ENCODE measurements around the gene CLASP1.
"Not testable (repeated sequence)": the region's sequence is repeated elsewhere in the genome, so short reads cannot be mapped to it uniquely, and the experiment has no call there.

CLASP1 gene

DNA sequence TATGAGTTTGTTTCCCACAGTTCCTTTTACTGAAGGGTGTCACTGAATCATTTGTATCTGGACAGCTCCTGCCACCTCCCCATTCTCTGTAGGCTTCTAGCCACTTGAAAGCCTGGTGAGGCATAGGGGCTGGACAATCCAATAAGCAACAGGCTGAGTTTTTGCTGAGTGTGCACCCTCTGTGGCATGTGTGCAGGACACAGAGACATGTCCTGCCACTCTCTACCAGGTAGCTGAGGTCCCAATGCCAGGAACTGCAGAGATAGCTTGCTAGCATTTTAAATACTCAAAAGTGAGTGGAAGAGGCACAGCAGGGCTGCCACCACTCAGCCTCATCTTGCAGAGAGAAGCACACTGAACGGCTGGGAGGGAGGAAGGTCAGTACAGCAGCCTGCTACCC is 287.0 kb downstream of the CLASP1 start:
- in situ Hi-C loops (cut with HindIII; ENCODE audit: low sequenced_read_pairs) = no loop called here

DNA sequence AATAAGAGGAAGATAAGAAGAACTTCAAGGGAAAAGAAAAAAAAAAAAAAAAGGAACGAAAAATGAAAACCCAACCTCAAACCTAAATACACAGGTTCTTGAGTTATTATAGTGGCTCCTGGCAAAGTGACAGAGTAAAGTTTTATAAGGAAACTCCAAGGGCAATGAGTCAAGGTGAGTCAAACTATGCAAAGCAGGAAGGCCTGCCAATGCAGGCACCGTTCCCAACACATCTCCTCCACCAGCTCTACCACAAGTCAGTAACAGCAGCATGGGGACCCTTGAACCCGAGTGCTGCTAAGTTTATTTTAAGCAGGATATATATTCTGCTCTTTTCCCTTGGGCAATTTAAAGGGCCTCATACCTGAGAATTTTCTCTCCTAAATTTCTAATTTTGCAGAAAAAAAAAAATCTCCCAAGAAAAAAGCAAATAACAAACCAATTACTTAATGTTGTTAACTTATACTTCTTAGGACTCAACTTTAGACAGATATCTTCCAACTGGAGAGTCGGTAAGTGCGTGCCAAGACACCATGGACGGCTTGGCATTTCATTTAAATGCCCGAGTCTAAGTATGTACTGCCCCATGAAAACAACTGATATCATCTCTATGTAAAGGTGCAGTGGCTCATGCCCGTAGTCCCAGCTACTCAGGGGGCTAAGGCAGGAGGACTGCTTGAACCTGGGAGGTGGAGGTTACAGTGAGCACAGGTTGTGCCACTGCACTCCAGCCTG is 288.5 kb downstream of the CLASP1 start:
- in situ Hi-C loops (cut with HindIII; ENCODE audit: low sequenced_read_pairs) = no loop called here

DNA sequence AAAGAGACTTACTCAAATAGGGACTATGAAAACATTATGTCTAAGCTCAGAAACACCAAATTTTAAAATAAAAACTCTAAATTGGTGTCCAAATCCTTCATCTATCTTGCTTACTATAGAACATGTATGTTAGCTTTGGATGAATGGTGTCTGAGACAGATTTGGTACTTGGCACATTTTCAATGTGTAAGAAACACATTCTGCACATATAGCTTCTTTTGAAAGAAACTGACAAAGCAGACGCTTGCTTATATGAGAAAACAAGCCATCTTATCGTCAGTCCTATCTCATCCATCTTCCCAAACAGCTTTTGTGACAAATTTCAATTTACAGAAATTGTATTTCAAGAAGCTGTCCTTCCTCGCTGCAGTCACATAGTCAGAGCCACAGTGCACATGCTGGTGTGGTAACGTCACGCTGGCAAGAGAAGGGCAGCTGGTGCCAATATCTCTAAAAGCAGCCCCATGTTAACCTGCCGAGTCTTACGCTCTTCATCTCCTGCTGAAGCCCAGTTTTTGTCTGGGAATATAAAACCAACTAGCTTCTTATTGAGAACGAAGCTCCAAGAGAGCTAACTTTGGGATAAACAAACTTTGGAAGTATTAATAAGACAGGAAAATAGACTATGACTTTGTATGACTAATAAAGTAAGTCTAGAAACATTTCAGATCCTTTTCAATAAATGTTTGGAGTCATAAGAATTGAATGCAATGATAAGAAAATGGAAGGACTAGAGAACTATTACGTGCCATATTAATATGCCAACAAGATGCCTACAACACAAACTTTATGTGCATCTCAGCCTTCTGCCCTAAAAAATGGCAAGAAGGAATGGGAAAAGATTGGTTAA is 289.3 kb downstream of the CLASP1 start:
- in situ Hi-C loops (cut with HindIII; ENCODE audit: low sequenced_read_pairs) = no loop called here

DNA sequence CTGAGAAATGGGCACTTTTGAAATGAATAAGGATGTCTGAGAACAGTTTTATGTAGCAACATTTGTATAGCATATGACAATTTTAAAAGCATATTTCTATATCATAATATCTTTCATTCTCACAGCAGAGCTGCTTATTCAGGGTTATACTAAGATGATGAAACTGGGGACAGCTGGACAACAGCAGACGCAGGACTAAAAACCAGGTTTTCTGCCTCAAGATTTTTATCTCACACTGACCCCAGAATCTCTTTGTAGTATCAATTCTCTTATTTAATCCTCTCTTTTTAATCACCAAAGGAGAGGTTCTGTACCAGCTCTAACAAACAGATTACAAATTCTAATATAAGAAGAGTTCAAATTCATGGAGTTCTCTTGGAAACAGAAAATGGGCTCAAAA is 290.1 kb downstream of the CLASP1 start:
- in situ Hi-C loops (cut with HindIII; ENCODE audit: low sequenced_read_pairs) = no loop called here

DNA sequence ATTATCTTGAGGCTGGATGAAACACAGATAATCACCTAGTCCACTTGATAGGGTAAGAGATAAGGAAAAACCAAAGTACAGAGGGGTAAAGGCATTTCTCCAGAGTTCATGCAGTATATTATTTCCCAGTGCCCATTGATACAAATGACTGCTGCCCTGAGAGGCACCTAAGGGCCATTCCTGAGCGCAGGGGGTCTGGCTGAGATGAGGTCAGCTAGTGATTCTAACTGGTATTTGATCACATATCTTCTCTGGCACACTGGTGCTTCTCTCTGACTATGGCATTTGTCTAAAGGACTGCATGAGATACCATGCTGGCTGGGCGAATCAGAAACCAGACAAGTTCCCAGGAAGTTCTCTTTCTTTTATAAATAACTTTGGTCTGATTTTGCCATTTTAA is 291.0 kb downstream of the CLASP1 start:
- in situ Hi-C loops (cut with HindIII; ENCODE audit: low sequenced_read_pairs) = no loop called here

DNA sequence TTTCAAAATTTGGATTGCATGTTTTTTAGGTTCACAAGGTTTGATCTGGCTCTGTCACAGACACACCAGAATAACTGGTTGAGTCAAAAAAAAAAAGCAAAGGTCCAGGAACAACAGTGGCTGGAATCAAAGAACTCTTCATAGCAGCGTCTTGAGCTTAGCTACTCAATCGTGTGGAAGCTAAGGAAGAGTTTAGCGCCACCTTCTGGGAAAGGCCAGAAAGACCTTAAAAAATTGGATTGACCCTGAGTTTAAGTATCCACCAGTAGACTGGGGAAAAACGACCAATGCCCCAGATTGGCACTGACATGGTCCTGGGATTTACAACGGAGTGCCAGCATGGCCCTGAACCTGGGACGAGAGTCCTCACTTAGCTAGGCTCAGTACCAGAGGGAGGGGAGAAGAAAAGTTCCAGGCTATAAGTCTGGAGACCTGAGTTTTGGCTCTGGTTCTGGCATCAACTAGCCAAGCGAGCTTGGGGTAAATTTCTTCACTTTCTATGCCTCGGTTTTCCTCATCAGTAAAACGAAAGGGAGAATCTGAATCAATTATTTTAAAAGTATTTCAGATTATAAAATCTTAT is 293.1 kb downstream of the CLASP1 start:
- in situ Hi-C loops (cut with HindIII; ENCODE audit: low sequenced_read_pairs) = no loop called here

DNA sequence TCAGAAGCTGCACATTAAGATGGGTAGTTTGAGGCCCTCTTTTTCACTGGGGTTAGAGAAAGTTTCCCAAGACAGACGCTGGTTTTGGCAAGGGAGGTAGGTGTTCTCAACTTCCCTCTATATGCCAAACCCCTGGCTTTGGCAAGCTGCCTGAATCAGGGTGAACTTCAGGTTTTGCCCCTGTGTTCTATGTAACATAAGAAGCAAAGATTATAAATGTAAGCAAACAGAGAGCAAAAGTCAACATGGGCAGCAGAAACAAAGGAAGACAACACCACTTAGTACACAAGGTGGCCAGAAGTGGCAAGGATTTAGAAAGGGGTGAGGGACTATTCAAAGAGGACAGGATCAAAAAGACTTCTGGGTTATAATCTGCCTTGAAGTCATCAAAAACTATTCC is 293.8 kb downstream of the CLASP1 start:
- in situ Hi-C loops (cut with HindIII; ENCODE audit: low sequenced_read_pairs) = no loop called here

DNA sequence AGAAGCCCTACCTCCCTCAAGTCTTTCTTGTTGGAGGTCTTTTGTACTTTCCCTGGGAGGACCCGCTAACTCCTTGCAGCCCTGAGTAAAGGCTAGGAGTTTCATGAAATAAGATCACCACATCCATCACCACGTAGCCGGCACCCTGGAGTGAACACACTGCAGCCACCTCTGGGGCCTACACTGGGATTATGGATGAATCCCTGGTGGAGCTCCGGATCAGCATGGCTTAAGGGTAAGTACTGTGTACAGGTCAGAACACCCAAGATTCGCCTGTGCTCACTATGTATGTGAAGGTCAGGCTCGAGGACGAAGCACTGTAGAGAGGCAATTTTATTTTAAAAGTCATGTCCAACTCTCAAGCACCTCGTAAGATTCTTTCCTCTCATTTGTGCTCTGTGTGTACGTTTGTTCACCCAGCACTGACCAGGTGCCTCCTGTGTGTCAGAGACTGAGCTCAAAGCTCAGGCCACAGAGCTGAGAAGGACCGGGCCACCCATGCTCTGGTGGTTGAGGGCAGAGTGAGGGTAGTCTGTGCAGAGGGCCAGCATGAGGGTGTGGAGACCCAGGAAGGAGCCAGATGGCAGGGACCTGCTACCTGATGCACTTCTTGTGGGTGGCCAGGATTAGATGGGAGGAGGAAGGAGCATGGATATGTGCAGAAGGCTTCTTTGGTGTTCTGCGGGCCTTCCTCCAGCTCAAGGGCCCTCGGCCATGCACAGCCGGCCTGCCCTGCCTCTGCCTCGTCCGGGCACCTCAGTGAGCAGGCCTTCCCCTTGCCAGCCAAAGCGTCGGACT is 297.5 kb downstream of the CLASP1 start:
- in situ Hi-C loops (cut with HindIII; ENCODE audit: low sequenced_read_pairs) = no loop called here

DNA sequence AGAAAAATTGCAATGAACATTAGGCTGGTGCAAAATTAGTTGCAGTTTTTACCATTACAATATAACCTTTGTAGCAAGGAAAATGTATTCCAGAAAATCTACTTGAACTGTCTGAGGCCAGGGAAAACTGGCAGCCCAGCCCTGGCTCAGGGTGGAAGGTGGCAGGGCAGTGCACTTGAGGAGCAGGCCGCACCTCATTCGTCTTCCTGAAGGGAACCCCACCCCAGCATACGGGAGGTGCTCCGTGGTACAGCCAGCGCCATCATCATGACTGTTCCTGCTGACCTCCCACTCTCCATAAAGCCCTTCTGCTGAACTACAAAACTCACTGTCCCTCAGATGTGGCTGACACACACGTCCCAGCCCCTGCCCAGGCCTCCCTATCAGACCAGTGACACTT is 298.4 kb downstream of the CLASP1 start:
- in situ Hi-C loops (cut with HindIII; ENCODE audit: low sequenced_read_pairs) = no loop called here

DNA sequence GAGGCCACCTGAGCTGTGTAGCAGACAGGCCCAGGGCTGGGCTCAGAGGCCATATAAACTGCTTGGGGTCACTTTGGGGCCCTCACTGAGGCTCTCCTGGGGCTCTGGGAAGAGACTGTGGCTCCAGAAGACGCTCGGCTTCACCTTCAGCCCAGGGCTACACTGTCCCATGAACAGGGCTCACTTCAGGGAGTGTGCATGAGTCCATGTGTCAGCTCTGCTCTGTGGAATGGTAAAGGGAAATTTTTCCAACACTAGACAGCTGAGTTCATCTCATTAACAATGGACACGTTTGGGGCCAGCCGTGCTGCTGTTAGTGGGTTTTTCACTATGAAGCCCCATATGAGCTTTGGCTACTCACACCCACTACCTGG is 298.9 kb downstream of the CLASP1 start:
- in situ Hi-C loops (cut with HindIII; ENCODE audit: low sequenced_read_pairs) = no loop called here

DNA sequence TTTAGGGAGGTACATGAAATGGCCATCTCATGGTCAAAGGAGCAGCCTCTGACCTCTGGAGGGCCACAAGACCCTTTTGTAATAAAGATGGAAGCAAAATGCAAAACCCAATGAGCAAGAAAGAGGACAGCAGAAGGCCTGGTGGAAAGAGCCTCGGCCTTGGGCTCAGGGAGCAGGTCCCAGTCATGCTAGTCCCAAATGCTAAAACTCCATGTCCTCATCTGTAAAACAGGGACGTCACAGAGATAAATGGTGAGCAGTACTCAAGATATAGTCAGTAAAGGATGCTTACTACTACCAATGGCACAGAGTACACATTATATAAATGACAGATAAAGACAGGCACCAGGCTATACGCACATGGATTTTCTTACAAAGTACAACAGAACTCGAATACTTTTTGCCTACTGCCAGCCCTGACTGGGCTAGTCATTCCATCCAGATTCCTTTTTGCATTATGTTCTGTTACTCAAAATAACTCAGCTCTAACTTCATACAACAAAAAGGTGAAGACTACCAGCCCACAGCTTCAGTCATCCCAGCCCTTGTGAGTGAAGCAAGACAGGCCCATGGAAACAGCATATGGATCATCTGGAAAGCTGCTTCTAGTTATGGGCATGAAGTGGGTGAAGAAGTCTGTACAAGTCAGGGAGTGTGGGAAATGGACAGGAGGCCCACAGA is 299.4 kb downstream of the CLASP1 start:
- in situ Hi-C loops (cut with HindIII; ENCODE audit: low sequenced_read_pairs) = loop anchor here (5.0 kb wide), 1 partner anchor 108 kb away; no protein-coding TSS in a partner anchor

DNA sequence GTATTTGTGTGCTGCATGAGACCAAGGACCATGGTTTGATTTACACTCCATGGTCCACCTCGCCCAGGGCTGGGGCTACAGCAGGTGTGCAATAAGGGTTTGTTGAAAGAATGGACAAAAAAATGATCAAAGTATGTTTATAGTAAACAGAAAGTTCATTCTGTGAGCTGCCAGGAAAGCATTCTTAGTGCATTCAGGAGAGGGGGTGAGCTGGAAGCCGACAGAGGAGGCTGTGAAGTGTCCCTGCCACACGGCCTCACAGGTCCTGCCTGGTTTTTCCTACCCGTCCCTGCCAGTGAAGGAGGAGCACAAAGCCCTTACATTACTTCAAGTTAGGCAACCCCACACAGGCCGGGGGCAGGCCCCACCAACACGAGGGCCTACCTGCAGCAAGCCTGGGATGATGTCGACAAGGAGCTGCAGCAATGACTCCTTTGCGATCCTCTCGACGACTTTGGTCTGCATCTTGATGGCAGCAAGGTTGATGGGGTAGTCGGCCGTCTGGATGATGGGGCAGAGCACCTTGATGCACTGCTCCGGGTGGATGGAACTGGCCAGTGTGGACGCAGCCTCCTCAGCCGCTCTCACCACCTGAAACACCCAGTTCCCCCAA is 301.0 kb downstream of the CLASP1 start:
- in situ Hi-C loops (cut with HindIII; ENCODE audit: low sequenced_read_pairs) = loop anchor here (5.0 kb wide), 1 partner anchor 106 kb away; no protein-coding TSS in a partner anchor

DNA sequence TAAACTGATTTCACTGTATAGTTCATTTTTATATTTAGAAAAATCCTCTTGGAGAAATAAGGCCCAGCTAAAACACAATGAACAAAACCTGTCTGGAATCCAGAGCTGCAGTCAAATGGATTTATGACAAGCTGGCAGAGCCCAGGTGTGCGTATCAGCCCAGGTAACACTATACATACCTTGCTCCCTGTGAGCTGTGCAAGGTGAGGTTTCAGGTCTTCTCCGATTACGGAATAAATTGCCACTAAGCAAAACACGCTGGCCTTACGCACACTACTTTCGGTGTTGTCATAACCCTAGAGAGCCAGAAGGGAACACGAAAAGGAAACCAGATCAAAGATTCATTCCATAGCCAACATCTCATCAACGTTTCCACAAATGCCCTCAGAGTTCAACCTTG is 302.4 kb downstream of the CLASP1 start:
- in situ Hi-C loops (cut with HindIII; ENCODE audit: low sequenced_read_pairs) = loop anchor here (5.0 kb wide), 1 partner anchor 105 kb away; no protein-coding TSS in a partner anchor

DNA sequence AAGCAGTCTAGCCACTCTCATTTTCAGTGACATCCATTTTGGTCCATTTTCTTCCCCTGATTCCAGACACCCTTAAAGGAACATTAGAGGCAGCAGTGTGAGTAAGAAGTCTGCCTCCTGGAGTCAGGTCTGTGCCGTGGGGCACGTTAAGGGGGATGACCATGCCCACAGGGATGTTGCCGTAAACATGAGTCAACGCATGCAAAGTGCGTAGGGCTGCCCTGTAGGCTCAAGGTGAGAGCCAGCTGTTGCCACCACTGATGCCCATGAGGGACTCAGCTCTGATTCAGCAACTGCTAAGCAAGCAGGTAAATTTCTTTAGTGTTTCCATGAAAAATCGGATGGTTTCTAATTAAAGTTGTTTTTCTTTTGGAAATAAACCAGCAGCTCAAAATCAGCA is 302.9 kb downstream of the CLASP1 start:
- in situ Hi-C loops (cut with HindIII; ENCODE audit: low sequenced_read_pairs) = loop anchor here (5.0 kb wide), 1 partner anchor 104 kb away; no protein-coding TSS in a partner anchor

DNA sequence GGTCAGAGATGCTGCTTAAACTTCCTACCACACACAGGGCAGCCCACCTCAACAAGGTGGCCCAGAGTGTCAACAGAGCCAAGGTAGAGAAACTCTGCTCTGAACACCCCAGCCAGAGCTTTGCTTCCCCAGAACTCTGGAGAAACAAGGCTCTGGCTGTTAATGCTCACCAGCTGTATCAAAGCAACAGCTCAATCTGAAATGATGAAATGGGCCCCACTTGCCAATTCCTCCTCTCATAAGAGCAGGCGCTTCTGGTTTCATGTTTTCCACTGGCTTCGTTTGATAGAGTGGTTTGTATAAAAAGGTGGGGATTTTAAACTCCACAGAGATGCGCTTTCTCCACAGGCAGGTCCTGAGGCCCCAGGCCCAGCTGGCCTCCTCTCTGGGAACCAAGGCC is 303.4 kb downstream of the CLASP1 start:
- in situ Hi-C loops (cut with HindIII; ENCODE audit: low sequenced_read_pairs) = loop anchor here (5.0 kb wide), 1 partner anchor 104 kb away; no protein-coding TSS in a partner anchor

DNA sequence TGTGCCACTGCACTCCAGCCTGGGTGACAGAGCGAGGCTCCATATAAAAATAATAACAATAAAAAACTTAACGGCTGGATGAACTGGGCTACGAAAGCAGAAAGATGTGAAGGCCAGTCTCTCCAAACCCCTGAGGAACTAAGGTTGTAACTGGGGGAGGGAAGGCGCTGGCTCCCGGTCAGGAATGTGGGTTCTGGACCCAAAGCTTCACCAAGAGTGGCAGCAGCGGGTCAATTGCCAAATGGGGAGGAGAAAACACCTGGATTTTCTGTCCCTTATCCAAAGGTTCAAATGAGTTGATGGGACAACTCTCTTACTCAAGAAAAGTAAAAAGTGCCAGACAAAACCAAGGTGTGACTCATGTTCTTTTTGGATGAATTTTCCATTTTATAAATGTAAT is 304.2 kb downstream of the CLASP1 start:
- in situ Hi-C loops (cut with HindIII; ENCODE audit: low sequenced_read_pairs) = loop anchor here (5.0 kb wide), 1 partner anchor 103 kb away; no protein-coding TSS in a partner anchor

DNA sequence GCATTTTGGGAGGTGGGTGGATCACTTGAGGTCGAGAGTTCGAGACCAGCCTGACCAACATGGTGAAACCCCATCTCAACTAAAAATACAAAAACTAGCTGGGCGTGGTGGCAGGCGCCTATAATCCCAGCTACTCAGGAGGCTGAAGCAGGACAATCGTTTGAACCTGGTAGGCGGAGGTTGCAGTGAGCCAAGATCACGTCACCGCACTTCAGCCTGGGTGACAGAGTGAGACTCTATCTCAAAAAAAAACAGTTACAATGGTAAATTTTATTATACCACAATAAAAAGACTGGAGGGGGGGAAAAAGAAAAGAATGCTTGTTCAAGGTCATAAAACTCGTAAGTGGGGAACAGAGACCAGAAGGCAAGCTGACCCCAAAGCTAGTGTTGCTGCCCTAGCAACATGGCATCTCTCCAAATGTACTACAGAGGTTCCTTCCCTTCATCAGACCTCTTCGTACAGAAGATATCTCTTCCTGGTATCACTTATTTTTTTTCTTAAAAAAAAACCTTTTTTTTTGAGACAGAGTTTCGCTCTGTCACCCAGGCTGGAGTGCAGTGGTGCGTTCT is 305.3 kb downstream of the CLASP1 start:
- in situ Hi-C loops (cut with HindIII; ENCODE audit: low sequenced_read_pairs) = not testable (repeated sequence)

DNA sequence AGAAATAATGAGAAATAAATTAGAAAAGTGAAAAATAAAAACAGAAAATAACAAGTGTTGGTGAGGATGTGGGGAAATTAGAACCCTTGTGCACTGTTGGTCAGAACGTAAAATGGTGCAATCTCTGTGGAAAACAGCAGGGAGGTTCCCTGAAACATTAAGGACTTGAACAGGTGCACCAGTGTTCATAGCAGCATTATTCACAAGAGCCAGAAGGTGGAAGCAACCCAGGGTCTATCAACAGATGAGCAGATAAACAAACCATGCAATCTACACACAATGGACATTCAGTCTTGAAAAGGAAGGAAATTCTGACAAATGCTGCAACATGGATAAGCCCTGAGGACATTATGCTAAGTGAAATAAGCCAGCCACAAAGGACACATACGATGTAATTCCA is 306.1 kb downstream of the CLASP1 start:
- in situ Hi-C loops (cut with HindIII; ENCODE audit: low sequenced_read_pairs) = no loop called here

DNA sequence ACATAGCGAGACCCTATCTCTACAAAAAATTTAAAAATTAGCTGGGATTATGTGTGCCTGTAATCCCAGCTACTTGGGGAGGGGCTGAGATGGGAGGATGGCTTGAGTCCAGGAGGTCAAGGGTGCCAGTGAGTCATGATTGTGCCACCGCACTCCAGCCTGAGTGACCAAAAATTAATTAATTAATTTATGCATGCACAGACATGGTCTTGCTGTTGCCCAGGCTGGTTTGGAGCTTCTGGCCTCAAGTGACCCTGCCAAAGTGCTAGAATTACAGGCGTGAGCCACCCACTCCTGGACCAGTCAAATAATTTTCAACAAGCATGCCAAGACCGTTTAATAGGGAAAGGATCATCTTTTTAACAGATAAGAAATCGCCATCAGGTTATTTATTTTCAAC is 306.5 kb downstream of the CLASP1 start:
- in situ Hi-C loops (cut with HindIII; ENCODE audit: low sequenced_read_pairs) = no loop called here

All from endothelial cell of hepatic sinusoid (primary cell).